NB4 (cell line): ENCODE data around the gene SLC25A47.
"Not testable (repeated sequence)": the region's sequence is repeated elsewhere in the genome, so short reads cannot be mapped to it uniquely, and the experiment has no call there.

Experiments used
- DNase-seq: peaks from one replicate; pipeline ENCODE4 v3.0.0; 2010; ENCODE audit warnings: low read depth
- H3K4me3 ChIP-seq: one replicate; pipeline ENCODE4 v1.5.1; 2011; ENCODE audit warnings: mild to moderate bottlenecking, low read depth, low read length, moderate library complexity
- MYC ChIP-seq: IDR thresholded peaks from 2 replicates; pipeline ENCODE4 v1.6.1; 2011; ENCODE audit warnings: low read depth, low read length
- POLR2A ChIP-seq: IDR thresholded peaks from 2 replicates; pipeline ENCODE4 v1.6.1; 2011; ENCODE audit warnings: mild to moderate bottlenecking; ENCODE audit not compliant: insufficient read length; ENCODE audit errors: extremely low read depth
- TF ChIP-seq, protein P1 (sequence below): IDR thresholded peaks from 2 replicates; pipeline ENCODE4 v1.6.1; 2011; ENCODE audit warnings: low read depth, low read length
- TF ChIP-seq, protein P2 (sequence below): IDR thresholded peaks from one replicate; pipeline ENCODE4 v1.5.1; 2012; ENCODE audit warnings: low read depth, low read length

SLC25A47 gene

DNA sequence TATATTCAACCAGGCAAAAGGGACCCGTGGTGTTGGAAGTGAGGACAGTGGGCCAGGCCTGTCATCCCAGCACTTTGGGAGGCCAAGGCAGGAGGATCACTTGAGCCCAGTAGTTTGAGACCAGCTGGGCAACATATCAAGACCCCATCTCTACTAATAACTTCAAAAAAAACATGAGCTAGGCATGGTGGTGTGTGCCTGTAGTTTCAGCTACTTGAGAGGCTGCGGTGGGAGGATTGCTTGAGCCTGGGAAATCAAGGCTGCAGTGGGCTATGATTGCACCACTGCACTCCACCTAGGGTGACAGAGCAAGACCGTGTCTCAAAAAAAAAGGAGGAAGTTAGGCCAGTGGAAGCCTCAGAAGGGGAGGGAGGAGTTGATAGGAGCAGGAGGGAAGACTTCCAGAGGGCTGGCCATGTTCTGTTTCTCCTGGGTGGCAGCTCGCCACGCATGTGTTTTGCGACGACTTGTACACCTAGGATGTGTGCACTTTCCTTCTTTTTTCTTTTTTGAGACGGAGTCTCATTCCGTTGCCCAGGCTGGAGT is 27.0 kb upstream of the SLC25A47 start:
- peak; percentile 80 for DNase-seq
- TF ChIP-seq MYC (no peak), POLR2A (no peak)
- TF ChIP-seq, protein P1, sequence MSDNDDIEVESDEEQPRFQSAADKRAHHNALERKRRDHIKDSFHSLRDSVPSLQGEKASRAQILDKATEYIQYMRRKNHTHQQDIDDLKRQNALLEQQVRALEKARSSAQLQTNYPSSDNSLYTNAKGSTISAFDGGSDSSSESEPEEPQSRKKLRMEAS = no peak
- TF ChIP-seq, protein P2, sequence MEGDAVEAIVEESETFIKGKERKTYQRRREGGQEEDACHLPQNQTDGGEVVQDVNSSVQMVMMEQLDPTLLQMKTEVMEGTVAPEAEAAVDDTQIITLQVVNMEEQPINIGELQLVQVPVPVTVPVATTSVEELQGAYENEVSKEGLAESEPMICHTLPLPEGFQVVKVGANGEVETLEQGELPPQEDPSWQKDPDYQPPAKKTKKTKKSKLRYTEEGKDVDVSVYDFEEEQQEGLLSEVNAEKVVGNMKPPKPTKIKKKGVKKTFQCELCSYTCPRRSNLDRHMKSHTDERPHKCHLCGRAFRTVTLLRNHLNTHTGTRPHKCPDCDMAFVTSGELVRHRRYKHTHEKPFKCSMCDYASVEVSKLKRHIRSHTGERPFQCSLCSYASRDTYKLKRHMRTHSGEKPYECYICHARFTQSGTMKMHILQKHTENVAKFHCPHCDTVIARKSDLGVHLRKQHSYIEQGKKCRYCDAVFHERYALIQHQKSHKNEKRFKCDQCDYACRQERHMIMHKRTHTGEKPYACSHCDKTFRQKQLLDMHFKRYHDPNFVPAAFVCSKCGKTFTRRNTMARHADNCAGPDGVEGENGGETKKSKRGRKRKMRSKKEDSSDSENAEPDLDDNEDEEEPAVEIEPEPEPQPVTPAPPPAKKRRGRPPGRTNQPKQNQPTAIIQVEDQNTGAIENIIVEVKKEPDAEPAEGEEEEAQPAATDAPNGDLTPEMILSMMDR = no peak
- no peak overlapping the region for H3K4me3 ChIP-seq

DNA sequence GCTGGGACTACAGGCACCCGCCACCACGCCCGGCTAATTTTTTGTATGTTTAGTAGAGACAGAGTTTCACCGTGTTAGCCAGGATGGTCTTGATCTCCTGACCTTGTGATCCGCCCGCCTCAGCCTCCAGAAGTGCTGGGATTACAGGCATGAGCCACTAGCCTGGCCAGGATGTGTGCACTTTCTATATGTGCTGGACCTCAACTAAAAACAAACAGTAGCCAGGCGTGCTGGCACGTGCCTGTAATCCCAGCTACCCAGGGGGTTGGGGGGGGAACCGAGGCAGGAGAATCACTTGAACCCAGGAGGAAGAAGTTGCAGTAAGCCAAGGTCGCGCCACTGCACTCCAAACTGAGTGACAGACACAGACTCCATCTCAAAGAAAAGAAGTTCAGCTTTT is 26.4 kb upstream of the SLC25A47 start:
- DNase-seq, H3K4me3 ChIP-seq: not testable (repeated sequence)

DNA sequence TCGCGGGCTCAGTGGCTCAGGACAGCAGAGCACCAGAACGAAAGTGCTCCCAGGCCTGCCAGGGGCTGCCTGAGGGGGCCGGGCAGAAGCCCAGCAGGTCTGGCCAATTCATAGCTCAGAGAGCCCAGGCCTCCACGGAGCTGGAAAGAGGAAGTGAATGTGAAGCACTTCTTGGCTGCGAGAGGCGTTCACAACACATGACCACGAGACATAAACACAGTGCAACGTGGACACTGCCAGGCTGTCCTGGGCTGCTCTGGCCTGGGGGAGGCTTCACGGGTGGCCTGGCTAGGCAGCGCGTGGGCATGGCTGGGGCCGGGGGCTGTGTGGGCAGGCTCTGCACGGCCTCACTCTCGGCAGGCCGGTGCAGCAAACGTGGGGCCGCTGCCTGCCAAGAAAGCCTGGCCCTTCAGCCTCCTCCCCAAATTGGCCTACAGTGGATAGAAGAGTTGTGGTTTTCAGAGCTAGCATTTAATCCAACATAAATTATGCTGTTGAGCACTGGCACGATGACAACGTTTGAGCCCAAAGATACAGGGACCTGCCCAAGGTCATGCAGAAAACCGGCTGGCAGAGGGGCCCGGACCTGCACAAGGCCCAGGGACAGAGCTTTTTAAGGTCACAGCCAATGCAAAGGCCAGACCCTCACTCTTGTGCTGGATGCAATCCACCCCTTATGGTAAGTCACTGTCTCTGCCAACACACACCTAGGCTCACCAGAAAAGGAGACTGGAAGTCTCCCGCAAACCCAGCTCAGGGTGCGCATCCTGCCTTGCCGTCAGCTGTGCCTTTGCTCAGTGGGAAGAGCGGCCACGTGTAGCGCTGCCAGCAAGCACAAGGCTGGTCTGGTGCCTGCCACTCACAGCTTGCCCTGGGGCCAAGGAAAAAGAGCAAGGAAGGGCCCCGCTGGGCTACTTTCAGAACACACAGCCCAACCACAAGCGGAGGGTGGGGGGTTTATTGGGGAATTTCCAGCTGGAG is 25.5 kb upstream of the SLC25A47 start:
- H3K4me3 ChIP-seq = no peak overlapping the region
- DNase-seq = peak; percentile 89
- TF ChIP-seq, protein P1 = peak; percentile 95
- TF ChIP-seq MYC = peak; percentile 75; the same call in 1 of the 2 replicates
- TF ChIP-seq POLR2A = no peak
- TF ChIP-seq, protein P2 = no peak

DNA sequence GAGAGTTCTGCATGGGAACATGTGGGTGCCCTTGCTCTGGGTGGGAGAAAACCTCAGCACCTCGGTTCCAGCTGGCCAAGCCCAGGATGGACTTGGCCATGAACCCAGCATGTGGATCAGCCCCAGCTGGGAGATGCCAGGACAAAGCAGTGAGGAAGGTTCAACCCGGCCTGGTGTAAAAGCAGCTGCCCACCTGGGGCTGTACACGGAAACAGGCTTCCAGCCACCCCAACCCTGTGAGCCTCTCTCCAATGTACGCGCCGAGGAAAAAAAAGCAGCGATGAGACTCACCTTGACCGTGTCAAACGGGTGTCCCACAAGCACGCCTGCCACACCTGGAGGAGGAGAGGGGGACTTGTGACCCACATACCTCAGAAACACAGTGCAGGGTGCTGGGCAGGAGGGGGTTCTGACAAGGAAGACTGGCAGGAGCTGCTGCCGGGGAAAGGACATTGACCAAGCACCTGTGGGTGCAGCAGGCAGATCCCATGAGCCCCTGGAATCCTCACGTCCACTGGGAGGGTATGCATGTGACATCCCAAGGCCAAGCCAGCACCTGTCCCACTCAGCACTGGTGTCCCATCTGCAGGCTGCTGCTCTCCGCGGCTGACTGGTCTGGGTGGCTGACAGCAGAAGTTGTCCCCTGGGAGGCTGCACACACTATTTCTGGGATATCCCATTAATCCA is 24.4 kb upstream of the SLC25A47 start:
- H3K4me3 ChIP-seq = no peak overlapping the region
- DNase-seq = no peak
- TF ChIP-seq POLR2A (no peak), MYC (no peak)
- TF ChIP-seq, protein P1 = no peak
- TF ChIP-seq, protein P2 = no peak

DNA sequence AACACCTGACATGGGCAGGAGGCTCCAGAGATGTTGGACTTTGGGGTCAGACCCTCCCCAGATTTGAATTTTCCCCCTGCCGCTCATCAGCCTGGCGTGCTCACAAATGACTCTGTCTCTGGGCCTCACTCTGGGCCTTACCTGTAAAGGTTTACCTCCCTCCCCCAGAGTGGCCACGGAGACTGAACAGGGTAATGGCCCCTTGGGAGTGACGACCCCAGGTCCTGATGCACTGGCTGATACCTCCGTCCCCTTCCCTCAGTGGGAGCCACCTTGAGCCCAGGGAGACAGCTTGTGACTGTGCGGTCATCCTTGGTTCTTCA is 23.9 kb upstream of the SLC25A47 start:
- no peak overlapping the region for H3K4me3 ChIP-seq
- TF ChIP-seq, protein P2 = no peak
- TF ChIP-seq POLR2A (no peak), MYC (no peak)
- TF ChIP-seq, protein P1 = no peak
- no peak for DNase-seq

DNA sequence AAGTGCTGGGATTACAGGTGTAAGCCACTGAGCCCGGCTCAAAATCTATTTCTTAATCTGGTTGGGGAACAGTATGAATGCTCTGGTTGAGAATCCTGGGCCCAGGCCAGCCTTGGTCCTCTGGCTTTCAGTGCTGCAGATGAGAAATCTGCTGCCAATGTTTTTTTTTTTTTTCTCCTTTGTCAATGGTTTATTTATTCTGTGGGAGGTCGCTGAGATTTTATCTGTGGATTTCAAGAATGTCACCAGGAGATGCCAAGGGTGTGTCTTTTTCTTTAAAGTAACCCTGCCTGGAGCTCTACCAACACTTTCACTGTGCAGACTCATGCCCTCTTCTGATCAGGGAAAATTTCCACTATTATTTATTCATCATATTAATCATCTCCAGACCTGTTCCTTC is 20.5 kb upstream of the SLC25A47 start:
- no peak overlapping the region for H3K4me3 ChIP-seq
- DNase-seq = no peak

More for the DNA sequence above, 20.5 kb upstream of the SLC25A47 start:
- no peak for TF ChIP-seq POLR2A
- no peak for TF ChIP-seq MYC
- TF ChIP-seq, protein P2 = no peak
- TF ChIP-seq, protein P1 = no peak
